Nephron (organoid): ENCODE results near the gene KRT80.
"Not testable (repeated sequence)": the region's sequence is repeated elsewhere in the genome, so short reads cannot be mapped to it uniquely, and the experiment has no call there.

ENCODE experiments used
- H3K27ac Mint-ChIP-seq, 3 experiments: 2 replicates each; pipeline ENCODE4 v1.8.0; 2020; ENCODE audit warnings: mixed read lengths in 3 of 3, mild to moderate bottlenecking in 2 of 3, moderate library complexity in 1 of 3
- H3K27me3 Mint-ChIP-seq: 2 replicates; pipeline ENCODE4 v1.8.0; 2021; ENCODE audit warnings: low read depth, mild to moderate bottlenecking, moderate library complexity, mixed read lengths
- H3K36me3 Mint-ChIP-seq: 2 replicates; pipeline ENCODE4 v1.8.0; 2020; ENCODE audit warnings: low read depth, mixed read lengths
- H3K4me1 Mint-ChIP-seq: 2 replicates; pipeline ENCODE4 v1.8.0; 2020; ENCODE audit warnings: mixed read lengths
- H3K4me3 Mint-ChIP-seq, 3 experiments: 2 replicates each; pipeline ENCODE4 v1.8.0; 2020; ENCODE audit warnings: mild to moderate bottlenecking in 3 of 3, mixed read lengths in 3 of 3, moderate library complexity in 2 of 3
- H3K9me3 Mint-ChIP-seq: 2 replicates; pipeline ENCODE4 v1.8.0; 2020; ENCODE audit warnings: mixed read lengths
- CTCF ChIP-seq, 3 experiments: fragments of 200-600 bp; sonication (generic); IDR thresholded peaks; one replicate each; pipeline ENCODE4 v1.5.0; 2021; ENCODE audit warnings: antibody characterized with exemption in 3 of 3; ENCODE audit not compliant: unreplicated experiment in 3 of 3

Gene KRT80

GRCh38 chr12:52191841-52192791, at the start of gene KRT80:
Gene KRT80, minus strand, starts transcription at chr12:52192014. Its CDS starts 112 bp downstream, at chr12:52191902.
- Mint-ChIP-seq H3K4me1 (peaks cover 54% of the 10 kb centered on the region), H3K4me3 (peak within 1 kb of the TSS in 1 of 3 experiments; percentile 8), H3K27me3 (peaks cover 5% of the 10 kb centered on the region), H3K9me3 (no peaks in the 10 kb centered on the region), H3K36me3 (no peaks in the 10 kb centered on the region), H3K27ac (peak within 1 kb of the TSS in 2 of 3 experiments; percentile 96 to 97)
- TF ChIP-seq CTCF (IDR thresholded peaks at IDR 0.05; ENCODE audit: unreplicated experiment in 3 of 3) = no peak

- Mint-ChIP-seq H3K9me3 (no peaks in the 10 kb centered on the region), H3K36me3 (no peaks in the 10 kb centered on the region), H3K4me3 (no peak overlapping the region), H3K27ac (no peak overlapping the region), H3K27me3 (peaks cover 61% of the 10 kb centered on the region), H3K4me1 (peaks cover 29% of the 10 kb centered on the region)
- no peak for TF ChIP-seq CTCF (IDR thresholded peaks at IDR 0.05; ENCODE audit: unreplicated experiment in 3 of 3)
These were observed 49.5 kb upstream of the KRT80 start for GRCh38 chr12:52241205-52241842.

GRCh38 chr12:52240247-52240646, 48.4 kb upstream of the KRT80 start:
- H3K27ac Mint-ChIP-seq, H3K36me3 Mint-ChIP-seq, H3K4me3 Mint-ChIP-seq, H3K9me3 Mint-ChIP-seq: not testable (repeated sequence)
- Mint-ChIP-seq H3K27me3 (peaks cover 57% of the 10 kb centered on the region), H3K4me1 (peaks cover 20% of the 10 kb centered on the region)

GRCh38 chr12:52239767-52240166, 48.0 kb upstream of the KRT80 start:
- TF ChIP-seq CTCF (IDR thresholded peaks at IDR 0.05; ENCODE audit: unreplicated experiment in 3 of 3) = no peak
- Mint-ChIP-seq H3K4me1 (peaks cover 15% of the 10 kb centered on the region), H3K9me3 (no peaks in the 10 kb centered on the region), H3K36me3 (no peaks in the 10 kb centered on the region), H3K4me3 (no peak overlapping the region), H3K27ac (peak overlapping the region in 1 of 3 experiments; percentile 34), H3K27me3 (peaks cover 57% of the 10 kb centered on the region)

GRCh38 chr12:52238916-52239646, 47.3 kb upstream of the KRT80 start:
- H3K27me3 Mint-ChIP-seq = peaks cover 59% of the 10 kb centered on the region
- H3K27ac Mint-ChIP-seq = no peak overlapping the region
- H3K9me3 Mint-ChIP-seq = no peaks in the 10 kb centered on the region
- H3K36me3 Mint-ChIP-seq = no peaks in the 10 kb centered on the region
- no peak for TF ChIP-seq CTCF (IDR thresholded peaks at IDR 0.05; ENCODE audit: unreplicated experiment in 3 of 3)
- H3K4me3 Mint-ChIP-seq = no peak overlapping the region
- peaks cover 8% of the 10 kb centered on the region for H3K4me1 Mint-ChIP-seq
